Peyer's patch (tissue), 4 donors: ENCODE results near the gene FOXO6.

ENCODE experiments used
- POLR2A ChIP-seq, 2 donors: fragments of 450-650 bp; IDR thresholded peaks; one replicate each; pipeline ENCODE4 v1.5.1; 2017; ENCODE audit warnings: antibody characterized with exemption in 2 of 2, mild to moderate bottlenecking in 2 of 2, moderate library complexity in 2 of 2
- TF ChIP-seq, protein P1 (sequence below), 6 experiments: fragments of 450-650 bp in 4 of 6; fragments of 200-600 bp in 2 of 6; sonication (generic) in 1 of 6; IDR thresholded peaks; one replicate each; pipeline ENCODE4 v1.5.1; 2017 to 2019; ENCODE audit warnings: antibody characterized with exemption in 6 of 6, mild to moderate bottlenecking in 3 of 6, moderate library complexity in 1 of 6

- TF ChIP-seq, protein P1, sequence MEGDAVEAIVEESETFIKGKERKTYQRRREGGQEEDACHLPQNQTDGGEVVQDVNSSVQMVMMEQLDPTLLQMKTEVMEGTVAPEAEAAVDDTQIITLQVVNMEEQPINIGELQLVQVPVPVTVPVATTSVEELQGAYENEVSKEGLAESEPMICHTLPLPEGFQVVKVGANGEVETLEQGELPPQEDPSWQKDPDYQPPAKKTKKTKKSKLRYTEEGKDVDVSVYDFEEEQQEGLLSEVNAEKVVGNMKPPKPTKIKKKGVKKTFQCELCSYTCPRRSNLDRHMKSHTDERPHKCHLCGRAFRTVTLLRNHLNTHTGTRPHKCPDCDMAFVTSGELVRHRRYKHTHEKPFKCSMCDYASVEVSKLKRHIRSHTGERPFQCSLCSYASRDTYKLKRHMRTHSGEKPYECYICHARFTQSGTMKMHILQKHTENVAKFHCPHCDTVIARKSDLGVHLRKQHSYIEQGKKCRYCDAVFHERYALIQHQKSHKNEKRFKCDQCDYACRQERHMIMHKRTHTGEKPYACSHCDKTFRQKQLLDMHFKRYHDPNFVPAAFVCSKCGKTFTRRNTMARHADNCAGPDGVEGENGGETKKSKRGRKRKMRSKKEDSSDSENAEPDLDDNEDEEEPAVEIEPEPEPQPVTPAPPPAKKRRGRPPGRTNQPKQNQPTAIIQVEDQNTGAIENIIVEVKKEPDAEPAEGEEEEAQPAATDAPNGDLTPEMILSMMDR (IDR thresholded peaks at IDR 0.05) = no peak
- no peak for TF ChIP-seq POLR2A (IDR thresholded peaks at IDR 0.05)
Observed at GRCh38 chr1:41428738-41429640, 67.8 kb downstream of the FOXO6 start.
